HEK293 (cell line): ENCODE data around the gene ELN.

Experiments
- CTCF ChIA-PET: fragments of 350-600 bp; formaldehyde crosslinking; extraction: SDS; loops from one replicate; lab custom pipeline; 2021; ENCODE audit warnings: antibody characterized with exemption; lab: Yijun Ruan, JAX
- POLR2A ChIA-PET: fragments of 300-600 bp; formaldehyde crosslinking; extraction: SDS; loops from one replicate; lab custom pipeline; 2020; ENCODE audit warnings: antibody characterized with exemption, inconsistent platforms; lab: Yijun Ruan, JAX
- H3K27ac ChIP-seq: fragments of 200-500 bp; sonication (Bioruptor generic); 2 replicates; pipeline ENCODE4 v1.5.1; 2014; ENCODE audit warnings: low read depth, low read length, control low read depth, inconsistent platforms; ENCODE audit errors: extremely low read depth
- H3K36me3 ChIP-seq, 2 experiments: fragments of 200-500 bp in 1 of 2; sonication (Bioruptor generic) in 1 of 2; 1 replicate in 1 of 2; 2 replicates in 1 of 2; pipeline ENCODE4 v1.5.1; 2014 to 2017; ENCODE audit warnings: inconsistent platforms in 2 of 2, low read length in 2 of 2; ENCODE audit not compliant: control insufficient read depth in 2 of 2, insufficient read depth in 1 of 2
- H3K4me1 ChIP-seq: fragments of 200-500 bp; sonication (Bioruptor generic); 2 replicates; pipeline ENCODE4 v1.5.1; 2014; ENCODE audit warnings: mild to moderate bottlenecking, low read length, inconsistent platforms; ENCODE audit not compliant: control insufficient read depth, insufficient read depth
- H3K4me3 ChIP-seq: 2 replicates; pipeline ENCODE4 v1.5.1; 2011; ENCODE audit warnings: low read depth, mild to moderate bottlenecking, control low read depth, low read length, moderate library complexity
- H3K9me3 ChIP-seq: fragments of 200-500 bp; sonication (Bioruptor generic); 2 replicates; pipeline ENCODE4 v1.5.1; 2014; ENCODE audit warnings: low read depth, low read length, inconsistent platforms; ENCODE audit not compliant: control insufficient read depth, insufficient read depth
- EGR2 ChIP-seq: fragments of 450-650 bp; formaldehyde crosslinking; IDR thresholded peaks from 2 replicates; pipeline ENCODE4 v1.5.1; 2016; ENCODE audit warnings: low read depth, missing biosample characterization, missing genetic modification characterization
- GLIS1 ChIP-seq: fragments of 450-650 bp; formaldehyde crosslinking; IDR thresholded peaks from 2 replicates; pipeline ENCODE4 v1.5.1; 2016; ENCODE audit warnings: missing biosample characterization, missing genetic modification characterization
- GLIS2 ChIP-seq: fragments of 450-650 bp; formaldehyde crosslinking; IDR thresholded peaks from 2 replicates; pipeline ENCODE4 v1.5.1; 2016; ENCODE audit warnings: missing biosample characterization, missing genetic modification characterization
- HOXC10 ChIP-seq: sonication (generic); formaldehyde crosslinking; IDR thresholded peaks from 2 replicates; pipeline ENCODE4 v1.8.1; 2023; ENCODE audit warnings: mild to moderate bottlenecking, missing genetic modification reagents
- KLF7 ChIP-seq: fragments of 450-650 bp; formaldehyde crosslinking; IDR thresholded peaks from 2 replicates; pipeline ENCODE4 v1.5.1; 2016; ENCODE audit warnings: missing biosample characterization, missing genetic modification characterization, borderline replicate concordance
- ZEB2 ChIP-seq: fragments of 450-650 bp; formaldehyde crosslinking; IDR thresholded peaks from 2 replicates; pipeline ENCODE4 v1.5.1; 2016; ENCODE audit warnings: missing biosample characterization, missing genetic modification characterization
- ZFHX2 ChIP-seq: fragments of 450-650 bp; formaldehyde crosslinking; conservative IDR thresholded peaks from 2 replicates; pipeline ENCODE4 v1.5.1; 2016; ENCODE audit warnings: missing biosample characterization, missing genetic modification characterization
- ZFP3 ChIP-seq: fragments of 450-650 bp; formaldehyde crosslinking; IDR thresholded peaks from 2 replicates; pipeline ENCODE4 v1.5.1; 2016; ENCODE audit warnings: low read depth, missing biosample characterization, missing genetic modification characterization
- ZNF157 ChIP-seq: fragments of 450-650 bp; formaldehyde crosslinking; IDR thresholded peaks from 2 replicates; pipeline ENCODE4 v1.5.1; 2016; ENCODE audit warnings: missing biosample characterization, missing genetic modification characterization
- ZNF16 ChIP-seq: fragments of 450-650 bp; formaldehyde crosslinking; IDR thresholded peaks from 2 replicates; pipeline ENCODE4 v1.5.1; 2016; ENCODE audit warnings: low read depth, missing biosample characterization, missing genetic modification characterization
- ZNF335 ChIP-seq: fragments of 450-650 bp; formaldehyde crosslinking; conservative IDR thresholded peaks from 2 replicates; pipeline ENCODE4 v1.5.1; 2016; ENCODE audit warnings: missing biosample characterization, missing genetic modification characterization
- ZNF341 ChIP-seq: fragments of 450-650 bp; formaldehyde crosslinking; IDR thresholded peaks from 2 replicates; pipeline ENCODE4; 2016; ENCODE audit warnings: low read depth, missing biosample characterization, missing genetic modification characterization
- ZNF510 ChIP-seq: fragments of 450-650 bp; formaldehyde crosslinking; IDR thresholded peaks from 2 replicates; pipeline ENCODE4 v1.5.1; 2018; ENCODE audit warnings: mild to moderate bottlenecking, missing genetic modification characterization, missing biosample characterization; ENCODE audit not compliant: insufficient replicate concordance
- ZNF521 ChIP-seq: fragments of 450-650 bp; formaldehyde crosslinking; IDR thresholded peaks from 2 replicates; pipeline ENCODE4 v1.5.1; 2017; ENCODE audit warnings: missing biosample characterization, mild to moderate bottlenecking, missing genetic modification characterization
- ZNF561 ChIP-seq: fragments of 450-650 bp; IDR thresholded peaks from 2 replicates; pipeline ENCODE4 v1.5.1; 2018; ENCODE audit warnings: missing biosample characterization, missing genetic modification characterization, borderline replicate concordance
- ZNF600 ChIP-seq: fragments of 450-650 bp; formaldehyde crosslinking; IDR thresholded peaks from 2 replicates; pipeline ENCODE4 v1.5.1; 2016; ENCODE audit warnings: missing biosample characterization, missing genetic modification characterization
- ZNF791 ChIP-seq: fragments of 450-650 bp; formaldehyde crosslinking; IDR thresholded peaks from 2 replicates; pipeline ENCODE4 v1.5.1; 2016; ENCODE audit warnings: missing biosample characterization, missing genetic modification characterization
- ZNF843 ChIP-seq: fragments of 450-650 bp; formaldehyde crosslinking; IDR thresholded peaks from 2 replicates; pipeline ENCODE4 v1.5.1; 2016; ENCODE audit warnings: missing biosample characterization, missing genetic modification characterization
- TF ChIP-seq, protein P1 (sequence below): fragments of 450-650 bp; formaldehyde crosslinking; IDR thresholded peaks from 2 replicates; pipeline ENCODE4 v1.5.1; 2016; ENCODE audit warnings: missing biosample characterization, missing genetic modification characterization
- TF ChIP-seq, protein P2 (sequence below): fragments of 450-650 bp; formaldehyde crosslinking; IDR thresholded peaks from 2 replicates; pipeline ENCODE4 v1.5.1; 2016; ENCODE audit warnings: missing biosample characterization, missing genetic modification characterization
- TF ChIP-seq, protein P3 (sequence below): fragments of 450-650 bp; formaldehyde crosslinking; IDR thresholded peaks from 2 replicates; pipeline ENCODE4 v1.5.1; 2016; ENCODE audit warnings: missing biosample characterization, missing genetic modification characterization
- TF ChIP-seq, protein P4 (sequence below): fragments of 450-650 bp; formaldehyde crosslinking; conservative IDR thresholded peaks from 2 replicates; pipeline ENCODE4 v1.5.1; 2016; ENCODE audit warnings: low read depth, missing biosample characterization, missing genetic modification characterization

Gene ELN

DNA sequence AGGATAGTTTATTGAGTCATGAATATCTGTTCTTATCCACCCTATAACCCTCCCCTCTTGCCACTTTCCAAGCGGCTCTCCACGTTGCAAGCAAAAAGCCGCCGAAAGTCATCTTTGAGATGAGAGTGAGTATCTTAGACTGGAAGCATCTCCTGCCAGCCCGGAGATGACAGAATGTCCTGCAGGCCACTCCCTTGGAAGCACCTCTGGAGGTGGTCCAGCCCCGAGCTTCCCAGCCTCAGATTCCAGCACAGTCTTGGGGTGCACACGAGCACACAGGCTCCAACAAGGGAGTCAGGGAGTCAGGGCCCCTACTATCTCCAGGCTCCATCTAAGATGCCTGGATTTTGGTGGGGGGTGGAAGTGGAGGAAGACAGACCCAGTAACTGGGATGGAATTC is 5.5 kb upstream of the ELN start:
- no peak overlapping the region for H3K4me3 ChIP-seq
- CTCF ChIA-PET = no interaction called here
- H3K9me3 ChIP-seq = no peaks in the 10 kb centered on the region
- no peaks in the 10 kb centered on the region for H3K4me1 ChIP-seq
- POLR2A ChIA-PET = interaction anchor here (0.6 kb wide), 1 partner anchor 175 kb away, joined by 9 read pairs; no protein-coding TSS in a partner anchor
- no peak overlapping the region for H3K27ac ChIP-seq
- no peak for TF ChIP-seq KLF7 (tag by site-specific recombination)
- TF ChIP-seq, all 188 proteins: peak for 0
- H3K36me3 ChIP-seq = no peaks in the 10 kb centered on the region

DNA sequence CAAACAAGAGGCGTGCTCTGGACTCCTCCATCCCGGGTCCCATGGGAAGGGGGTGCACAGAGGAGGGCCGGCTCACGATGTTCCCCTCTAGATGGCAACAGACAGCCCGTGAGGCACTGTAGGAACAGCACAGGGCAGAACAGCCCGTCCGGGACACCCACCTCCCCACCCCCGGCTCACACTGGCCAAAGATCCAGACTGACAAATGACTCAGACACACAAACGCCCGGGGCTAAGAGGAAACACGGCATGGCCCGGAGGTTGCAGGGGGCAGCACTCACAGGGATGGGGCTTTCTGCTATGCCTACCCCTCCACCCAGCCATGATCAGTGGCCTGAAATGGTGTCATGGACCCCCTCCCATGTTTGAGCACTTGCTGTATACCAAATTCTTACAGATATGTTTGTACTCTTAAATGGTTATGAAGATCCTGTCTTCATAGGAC is 4.9 kb upstream of the ELN start:
- Histone ChIP-seq H3K4me3 (no peak overlapping the region), H3K4me1 (no peaks in the 10 kb centered on the region)
- POLR2A ChIA-PET = no interaction called here
- TF ChIP-seq ZNF16 = no peak
- TF ChIP-seq GLIS1 (tag by site-specific recombination) = peak; percentile 21; the same call in 1 of the 2 replicates
- TF ChIP-seq ZNF843 (tag by site-specific recombination) = no peak
- peak; percentile 90 for TF ChIP-seq ZNF341 (tag by site-specific recombination)
- TF ChIP-seq ZNF335 = peak; percentile 18; the same call in 1 of the 2 replicates
- TF ChIP-seq, protein P1, sequence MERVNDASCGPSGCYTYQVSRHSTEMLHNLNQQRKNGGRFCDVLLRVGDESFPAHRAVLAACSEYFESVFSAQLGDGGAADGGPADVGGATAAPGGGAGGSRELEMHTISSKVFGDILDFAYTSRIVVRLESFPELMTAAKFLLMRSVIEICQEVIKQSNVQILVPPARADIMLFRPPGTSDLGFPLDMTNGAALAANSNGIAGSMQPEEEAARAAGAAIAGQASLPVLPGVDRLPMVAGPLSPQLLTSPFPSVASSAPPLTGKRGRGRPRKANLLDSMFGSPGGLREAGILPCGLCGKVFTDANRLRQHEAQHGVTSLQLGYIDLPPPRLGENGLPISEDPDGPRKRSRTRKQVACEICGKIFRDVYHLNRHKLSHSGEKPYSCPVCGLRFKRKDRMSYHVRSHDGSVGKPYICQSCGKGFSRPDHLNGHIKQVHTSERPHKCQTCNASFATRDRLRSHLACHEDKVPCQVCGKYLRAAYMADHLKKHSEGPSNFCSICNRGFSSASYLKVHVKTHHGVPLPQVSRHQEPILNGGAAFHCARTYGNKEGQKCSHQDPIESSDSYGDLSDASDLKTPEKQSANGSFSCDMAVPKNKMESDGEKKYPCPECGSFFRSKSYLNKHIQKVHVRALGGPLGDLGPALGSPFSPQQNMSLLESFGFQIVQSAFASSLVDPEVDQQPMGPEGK = peak; percentile 61
- TF ChIP-seq EGR2 (tag by site-specific recombination) = peak; percentile 80
- peak; percentile 81 for TF ChIP-seq ZNF600
- peak; percentile 43 for TF ChIP-seq GLIS2 (tag by site-specific recombination)
- TF ChIP-seq, protein P2, sequence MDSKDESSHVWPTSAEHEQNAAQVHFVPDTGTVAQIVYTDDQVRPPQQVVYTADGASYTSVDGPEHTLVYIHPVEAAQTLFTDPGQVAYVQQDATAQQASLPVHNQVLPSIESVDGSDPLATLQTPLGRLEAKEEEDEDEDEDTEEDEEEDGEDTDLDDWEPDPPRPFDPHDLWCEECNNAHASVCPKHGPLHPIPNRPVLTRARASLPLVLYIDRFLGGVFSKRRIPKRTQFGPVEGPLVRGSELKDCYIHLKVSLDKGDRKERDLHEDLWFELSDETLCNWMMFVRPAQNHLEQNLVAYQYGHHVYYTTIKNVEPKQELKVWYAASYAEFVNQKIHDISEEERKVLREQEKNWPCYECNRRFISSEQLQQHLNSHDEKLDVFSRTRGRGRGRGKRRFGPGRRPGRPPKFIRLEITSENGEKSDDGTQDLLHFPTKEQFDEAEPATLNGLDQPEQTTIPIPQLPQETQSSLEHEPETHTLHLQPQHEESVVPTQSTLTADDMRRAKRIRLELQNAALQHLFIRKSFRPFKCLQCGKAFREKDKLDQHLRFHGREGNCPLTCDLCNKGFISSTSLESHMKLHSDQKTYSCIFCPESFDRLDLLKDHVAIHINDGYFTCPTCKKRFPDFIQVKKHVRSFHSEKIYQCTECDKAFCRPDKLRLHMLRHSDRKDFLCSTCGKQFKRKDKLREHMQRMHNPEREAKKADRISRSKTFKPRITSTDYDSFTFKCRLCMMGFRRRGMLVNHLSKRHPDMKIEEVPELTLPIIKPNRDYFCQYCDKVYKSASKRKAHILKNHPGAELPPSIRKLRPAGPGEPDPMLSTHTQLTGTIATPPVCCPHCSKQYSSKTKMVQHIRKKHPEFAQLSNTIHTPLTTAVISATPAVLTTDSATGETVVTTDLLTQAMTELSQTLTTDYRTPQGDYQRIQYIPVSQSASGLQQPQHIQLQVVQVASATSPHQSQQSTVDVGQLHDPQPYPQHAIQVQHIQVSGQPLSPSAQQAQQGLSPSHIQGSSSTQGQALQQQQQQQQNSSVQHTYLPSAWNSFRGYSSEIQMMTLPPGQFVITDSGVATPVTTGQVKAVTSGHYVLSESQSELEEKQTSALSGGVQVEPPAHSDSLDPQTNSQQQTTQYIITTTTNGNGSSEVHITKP (tag by site-specific recombination) = peak; percentile 94
- peak; percentile 80 for TF ChIP-seq ZFHX2
- TF ChIP-seq ZNF561 (tag by site-specific recombination) = no peak
- TF ChIP-seq, protein P3, sequence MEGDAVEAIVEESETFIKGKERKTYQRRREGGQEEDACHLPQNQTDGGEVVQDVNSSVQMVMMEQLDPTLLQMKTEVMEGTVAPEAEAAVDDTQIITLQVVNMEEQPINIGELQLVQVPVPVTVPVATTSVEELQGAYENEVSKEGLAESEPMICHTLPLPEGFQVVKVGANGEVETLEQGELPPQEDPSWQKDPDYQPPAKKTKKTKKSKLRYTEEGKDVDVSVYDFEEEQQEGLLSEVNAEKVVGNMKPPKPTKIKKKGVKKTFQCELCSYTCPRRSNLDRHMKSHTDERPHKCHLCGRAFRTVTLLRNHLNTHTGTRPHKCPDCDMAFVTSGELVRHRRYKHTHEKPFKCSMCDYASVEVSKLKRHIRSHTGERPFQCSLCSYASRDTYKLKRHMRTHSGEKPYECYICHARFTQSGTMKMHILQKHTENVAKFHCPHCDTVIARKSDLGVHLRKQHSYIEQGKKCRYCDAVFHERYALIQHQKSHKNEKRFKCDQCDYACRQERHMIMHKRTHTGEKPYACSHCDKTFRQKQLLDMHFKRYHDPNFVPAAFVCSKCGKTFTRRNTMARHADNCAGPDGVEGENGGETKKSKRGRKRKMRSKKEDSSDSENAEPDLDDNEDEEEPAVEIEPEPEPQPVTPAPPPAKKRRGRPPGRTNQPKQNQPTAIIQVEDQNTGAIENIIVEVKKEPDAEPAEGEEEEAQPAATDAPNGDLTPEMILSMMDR (tag by site-specific recombination) = peak; percentile 44; the same call in 1 of the 2 replicates
- TF ChIP-seq, all 188 proteins: peak for 10
- H3K9me3 ChIP-seq = no peaks in the 10 kb centered on the region
- no peaks in the 10 kb centered on the region for H3K36me3 ChIP-seq
- no peak overlapping the region for H3K27ac ChIP-seq
- CTCF ChIA-PET = interaction anchor here (2.3 kb wide), 1 partner anchor 14 kb away, joined by 5 read pairs; no protein-coding TSS in a partner anchor

DNA sequence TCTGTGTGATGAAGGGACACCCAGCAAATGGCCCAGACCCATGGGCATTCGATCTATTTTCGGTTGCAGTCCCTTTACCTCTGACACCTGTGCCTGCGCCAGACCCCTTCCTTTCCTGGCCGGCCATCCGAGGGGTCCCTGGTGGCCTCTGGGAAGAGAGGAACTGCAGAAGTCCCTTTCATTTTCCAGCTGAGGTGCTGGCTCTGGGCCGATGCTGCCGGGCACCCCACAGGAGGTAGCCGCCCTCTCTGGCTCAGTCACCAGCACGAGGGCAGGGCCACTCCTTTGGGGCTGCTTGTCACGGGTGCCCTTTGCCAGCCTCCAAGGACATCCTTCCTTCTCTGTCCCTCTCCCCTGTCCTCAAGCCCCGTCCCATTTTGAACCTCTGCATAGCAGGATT is 4.2 kb upstream of the ELN start:
- no peak overlapping the region for H3K27ac ChIP-seq
- CTCF ChIA-PET = interaction anchor here (2.3 kb wide), 1 partner anchor 14 kb away, joined by 5 read pairs; no protein-coding TSS in a partner anchor

More for the DNA sequence above, 4.2 kb upstream of the ELN start:
- Histone ChIP-seq H3K4me3 (no peak overlapping the region), H3K9me3 (no peaks in the 10 kb centered on the region), H3K36me3 (no peaks in the 10 kb centered on the region), H3K4me1 (no peaks in the 10 kb centered on the region)
- TF ChIP-seq HOXC10 (CRISPR knock-in tag) (no peak), ZFP3 (no peak), ZNF791 (tag by site-specific recombination) (no peak), ZNF521 (tag by site-specific recombination) (no peak), ZNF510 (tag by site-specific recombination) (no peak), ZEB2 (tag by site-specific recombination) (no peak), ZNF157 (no peak)
- TF ChIP-seq, protein P4, sequence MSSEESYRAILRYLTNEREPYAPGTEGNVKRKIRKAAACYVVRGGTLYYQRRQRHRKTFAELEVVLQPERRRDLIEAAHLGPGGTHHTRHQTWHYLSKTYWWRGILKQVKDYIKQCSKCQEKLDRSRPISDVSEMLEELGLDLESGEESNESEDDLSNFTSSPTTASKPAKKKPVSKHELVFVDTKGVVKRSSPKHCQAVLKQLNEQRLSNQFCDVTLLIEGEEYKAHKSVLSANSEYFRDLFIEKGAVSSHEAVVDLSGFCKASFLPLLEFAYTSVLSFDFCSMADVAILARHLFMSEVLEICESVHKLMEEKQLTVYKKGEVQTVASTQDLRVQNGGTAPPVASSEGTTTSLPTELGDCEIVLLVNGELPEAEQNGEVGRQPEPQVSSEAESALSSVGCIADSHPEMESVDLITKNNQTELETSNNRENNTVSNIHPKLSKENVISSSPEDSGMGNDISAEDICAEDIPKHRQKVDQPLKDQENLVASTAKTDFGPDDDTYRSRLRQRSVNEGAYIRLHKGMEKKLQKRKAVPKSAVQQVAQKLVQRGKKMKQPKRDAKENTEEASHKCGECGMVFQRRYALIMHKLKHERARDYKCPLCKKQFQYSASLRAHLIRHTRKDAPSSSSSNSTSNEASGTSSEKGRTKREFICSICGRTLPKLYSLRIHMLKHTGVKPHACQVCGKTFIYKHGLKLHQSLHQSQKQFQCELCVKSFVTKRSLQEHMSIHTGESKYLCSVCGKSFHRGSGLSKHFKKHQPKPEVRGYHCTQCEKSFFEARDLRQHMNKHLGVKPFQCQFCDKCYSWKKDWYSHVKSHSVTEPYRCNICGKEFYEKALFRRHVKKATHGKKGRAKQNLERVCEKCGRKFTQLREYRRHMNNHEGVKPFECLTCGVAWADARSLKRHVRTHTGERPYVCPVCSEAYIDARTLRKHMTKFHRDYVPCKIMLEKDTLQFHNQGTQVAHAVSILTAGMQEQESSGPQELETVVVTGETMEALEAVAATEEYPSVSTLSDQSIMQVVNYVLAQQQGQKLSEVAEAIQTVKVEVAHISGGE = no peak
- POLR2A ChIA-PET = interaction anchor here (0.6 kb wide), 1 partner anchor 18 kb away, joined by 8 read pairs; no protein-coding TSS in a partner anchor
